IPS DF 6.9 (cell line): Measurements from ENCODE around the gene SLC22A5.

Experiments used
- DNase-seq: peaks from one replicate; pipeline ENCODE4 v3.0.0-alpha.2; 2013; ENCODE audit warnings: low read depth, low spot score
- H3K27ac ChIP-seq: one replicate; pipeline ENCODE4 v1.5.1; 2013; ENCODE audit warnings: low read length, control low read depth
- H3K27me3 ChIP-seq: 2 replicates; pipeline ENCODE4 v1.6.1; 2013; ENCODE audit warnings: mild to moderate bottlenecking, low read length; ENCODE audit not compliant: control insufficient read depth, insufficient read depth
- H3K36me3 ChIP-seq: 2 replicates; pipeline ENCODE4 v1.6.1; 2013; ENCODE audit warnings: low read length; ENCODE audit not compliant: control insufficient read depth, insufficient read depth
- H3K4me1 ChIP-seq: 2 replicates; pipeline ENCODE4 v1.6.1; 2013; ENCODE audit warnings: low read length; ENCODE audit not compliant: control insufficient read depth, insufficient read depth
- H3K4me3 ChIP-seq: 2 replicates; pipeline ENCODE4 v1.5.1; 2013; ENCODE audit warnings: mild to moderate bottlenecking, low read length
- H3K9me3 ChIP-seq: 2 replicates; pipeline ENCODE4 v1.6.1; 2013; ENCODE audit warnings: low read length, inconsistent platforms; ENCODE audit not compliant: control insufficient read depth, insufficient read depth
- WGBS: extraction: QIAGEN DNeasy Blood & Tissue Kit; methylation state at CpG from one replicate; pipeline ENCODE4 v1.1.7; 2013; ENCODE audit warnings: mixed read lengths, missing lambda C conversion rate; ENCODE audit not compliant: insufficient read length, insufficient coverage; 5-methylcytosine and 5-hydroxymethylcytosine counted together

Gene SLC22A5

GRCh38 chr5:132342291-132343180 lies 27.0 kb upstream of the SLC22A5 start:
- no peaks in the 10 kb centered on the region for H3K9me3 ChIP-seq
- no peaks in the 10 kb centered on the region for H3K27me3 ChIP-seq
- no peak overlapping the region for H3K4me3 ChIP-seq
- H3K4me1 ChIP-seq: no peaks in the 10 kb centered on the region
- no peaks in the 10 kb centered on the region for H3K36me3 ChIP-seq
- H3K27ac ChIP-seq: no peak overlapping the region
- no peak for DNase-seq
- no CpG with 5 or more reads among the region's 5 CpGs for WGBS

DNA sequence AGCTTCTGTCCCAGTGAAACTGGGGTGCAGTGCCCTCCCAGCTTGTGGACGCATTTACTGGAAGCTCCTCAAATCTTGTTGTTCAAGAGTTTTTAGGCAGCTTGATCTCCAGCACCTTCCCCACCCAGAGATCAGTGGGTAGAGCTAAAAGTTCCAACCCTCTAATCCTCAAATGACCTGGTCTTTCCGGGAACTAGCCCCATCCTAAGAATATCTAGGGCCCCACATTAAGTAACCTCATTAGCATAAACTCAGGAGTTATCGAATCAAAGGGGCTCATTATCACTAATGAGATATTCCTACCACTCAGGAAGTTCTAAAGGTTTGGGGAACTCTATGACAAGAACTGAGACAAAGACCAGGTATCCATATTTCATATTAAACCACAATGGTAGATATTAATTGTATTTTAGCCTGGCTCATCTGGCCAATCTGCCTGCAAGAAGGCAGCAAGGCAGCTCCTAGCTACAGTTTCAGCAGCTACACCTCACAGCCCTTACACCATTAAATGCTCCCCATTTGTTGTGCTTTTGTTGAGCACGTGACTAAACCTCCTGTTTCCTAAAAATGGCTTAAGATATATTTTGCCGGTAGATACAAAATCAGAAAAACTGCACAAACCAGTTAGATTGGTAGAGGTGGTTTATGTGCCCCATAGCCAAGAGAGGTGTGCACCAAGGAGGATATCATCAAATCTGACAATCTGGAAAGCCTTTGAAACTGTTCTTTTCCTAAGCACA lies 24.6 kb upstream of the SLC22A5 start:
- no peaks in the 10 kb centered on the region for H3K4me1 ChIP-seq
- H3K27me3 ChIP-seq: no peaks in the 10 kb centered on the region
- DNase-seq: no peak
- no peak overlapping the region for H3K27ac ChIP-seq
- no CpG with 5 or more reads among the region's 5 CpGs for WGBS
- H3K9me3 ChIP-seq: no peaks in the 10 kb centered on the region
- H3K36me3 ChIP-seq: 0 out of 2 replicates have a peak, but pooled peaks cover 4% of the 10 kb centered on the region
- no peak overlapping the region for H3K4me3 ChIP-seq

- Histone ChIP-seq H3K27me3 (no peaks in the 10 kb centered on the region), H3K9me3 (no peaks in the 10 kb centered on the region), H3K36me3 (0 out of 2 replicates have a peak, but pooled peaks cover 4% of the 10 kb centered on the region), H3K27ac (no peak overlapping the region), H3K4me3 (no peak overlapping the region), H3K4me1 (peaks cover 3% of the 10 kb centered on the region; the same call in 1 of the 2 replicates)
- no peak for DNase-seq
- WGBS: no CpG with 5 or more reads among the region's 1 CpG
These were observed 16.0 kb upstream of the SLC22A5 start for GRCh38 chr5:132353486-132353995.

GRCh38 chr5:132354381-132355139 lies 14.9 kb upstream of the SLC22A5 start:
- peaks cover 3% of the 10 kb centered on the region; the same call in 1 of the 2 replicates for H3K4me1 ChIP-seq
- DNase-seq: no peak
- no peaks in the 10 kb centered on the region for H3K27me3 ChIP-seq
- no peaks in the 10 kb centered on the region for H3K36me3 ChIP-seq
- no CpG with 5 or more reads among the region's 1 CpG for WGBS
- H3K4me3 ChIP-seq: no peak overlapping the region
- no peaks in the 10 kb centered on the region for H3K9me3 ChIP-seq
- H3K27ac ChIP-seq: no peak overlapping the region

- H3K9me3 ChIP-seq: no peaks in the 10 kb centered on the region
- no peak overlapping the region for H3K27ac ChIP-seq
- peaks cover 3% of the 10 kb centered on the region; the same call in 1 of the 2 replicates for H3K4me1 ChIP-seq
These were observed 14.3 kb upstream of the SLC22A5 start for GRCh38 chr5:132355140-132355765.

GRCh38 chr5:132358775-132359174 lies 10.7 kb upstream of the SLC22A5 start:
- Histone ChIP-seq H3K27ac (no peak overlapping the region), H3K4me3 (no peak overlapping the region), H3K9me3 (no peaks in the 10 kb centered on the region), H3K27me3 (no peaks in the 10 kb centered on the region), H3K4me1 (peaks cover 3% of the 10 kb centered on the region), H3K36me3 (no peaks in the 10 kb centered on the region)
- no CpG with 5 or more reads among the region's 1 CpG for WGBS
- DNase-seq: no peak

More at GRCh38 chr5:132355140-132355765, 14.3 kb upstream of the SLC22A5 start:
- H3K4me3 ChIP-seq: no peak overlapping the region
- H3K36me3 ChIP-seq: no peaks in the 10 kb centered on the region
- WGBS: no CpG with 5 or more reads among the region's 3 CpGs
- no peaks in the 10 kb centered on the region for H3K27me3 ChIP-seq
- DNase-seq: no peak

GRCh38 chr5:132362086-132362485 lies 7.4 kb upstream of the SLC22A5 start:
- no peak for DNase-seq
- Histone ChIP-seq H3K27ac (no peak overlapping the region), H3K4me3 (no peak overlapping the region), H3K9me3 (no peaks in the 10 kb centered on the region), H3K36me3 (no peaks in the 10 kb centered on the region), H3K4me1 (no peaks in the 10 kb centered on the region; the same call in 1 of the 2 replicates), H3K27me3 (no peaks in the 10 kb centered on the region)
- WGBS: no CpG with 5 or more reads among the region's 2 CpGs

- no peaks in the 10 kb centered on the region for H3K36me3 ChIP-seq
- H3K27ac ChIP-seq: no peak overlapping the region
- no peak for DNase-seq
- no CpG with 5 or more reads among the region's 7 CpGs for WGBS
- H3K9me3 ChIP-seq: no peaks in the 10 kb centered on the region
- no peaks in the 10 kb centered on the region; the same call in 1 of the 2 replicates for H3K4me1 ChIP-seq
- H3K27me3 ChIP-seq: no peaks in the 10 kb centered on the region
- H3K4me3 ChIP-seq: no peak overlapping the region
These were observed 5.9 kb upstream of the SLC22A5 start for GRCh38 chr5:132363431-132364112.

DNA sequence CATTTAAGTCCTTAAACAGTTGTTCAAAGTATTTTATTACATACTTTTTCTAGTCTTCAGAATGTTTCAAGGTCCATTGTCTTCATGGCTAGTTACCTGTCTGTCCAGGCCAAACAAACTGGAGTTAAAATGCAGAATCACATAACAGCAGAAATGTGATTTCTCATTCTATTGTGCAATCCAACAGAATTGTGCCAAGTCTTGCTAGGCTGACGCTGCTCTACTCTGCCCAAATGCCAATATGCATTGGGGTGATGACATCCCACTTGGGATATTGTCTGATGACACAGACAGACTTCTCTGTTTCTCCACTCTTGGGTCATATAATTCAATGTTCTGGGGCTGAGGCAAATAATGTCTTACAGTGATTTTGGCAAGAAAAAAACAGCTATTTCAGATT lies 5.2 kb upstream of the SLC22A5 start:
- Histone ChIP-seq H3K27ac (no peak overlapping the region), H3K27me3 (no peaks in the 10 kb centered on the region), H3K4me1 (no peaks in the 10 kb centered on the region; the same call in 1 of the 2 replicates), H3K36me3 (no peaks in the 10 kb centered on the region), H3K4me3 (no peak overlapping the region), H3K9me3 (no peaks in the 10 kb centered on the region)
- no CpG with 5 or more reads among the region's 1 CpG for WGBS
- DNase-seq: no peak
